AG09319 (cell line): Measurements from ENCODE around the gene TGFB1.

Experiments used
- DNase-seq: peaks from one replicate; pipeline ENCODE4 v3.0.0-alpha.2; 2010; ENCODE audit warnings: low read depth; ENCODE audit errors: extremely low read depth
- TF ChIP-seq, protein P1 (sequence below): IDR thresholded peaks from 2 replicates; pipeline ENCODE4 v1.5.1; 2011; ENCODE audit warnings: low read depth, mild to moderate bottlenecking, inconsistent platforms, low read length, moderate library complexity

Gene TGFB1

DNA sequence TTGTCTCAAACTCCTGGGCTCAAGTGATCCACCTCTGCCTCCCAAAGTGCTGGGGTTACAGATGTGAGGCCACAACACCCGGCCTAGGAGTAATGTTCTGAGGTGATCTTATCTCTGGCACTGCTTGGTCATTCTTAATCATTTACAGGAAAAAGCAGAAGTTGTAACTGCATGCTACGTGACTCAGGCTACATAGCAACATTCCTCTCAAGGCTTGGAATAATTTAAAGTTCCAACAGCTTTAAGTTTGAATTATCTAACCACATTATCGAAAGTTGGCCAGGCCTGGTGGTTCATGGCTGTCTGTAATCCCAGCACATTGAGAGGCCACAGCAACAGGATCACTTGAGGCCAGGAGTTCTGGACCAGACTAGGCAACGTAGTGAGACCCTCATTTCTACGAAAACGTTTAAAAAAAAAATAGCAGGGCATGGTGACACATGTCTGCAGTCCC lies 14.2 kb upstream of the TGFB1 start:
- DNase-seq: peak; percentile 78
- TF ChIP-seq, protein P1, sequence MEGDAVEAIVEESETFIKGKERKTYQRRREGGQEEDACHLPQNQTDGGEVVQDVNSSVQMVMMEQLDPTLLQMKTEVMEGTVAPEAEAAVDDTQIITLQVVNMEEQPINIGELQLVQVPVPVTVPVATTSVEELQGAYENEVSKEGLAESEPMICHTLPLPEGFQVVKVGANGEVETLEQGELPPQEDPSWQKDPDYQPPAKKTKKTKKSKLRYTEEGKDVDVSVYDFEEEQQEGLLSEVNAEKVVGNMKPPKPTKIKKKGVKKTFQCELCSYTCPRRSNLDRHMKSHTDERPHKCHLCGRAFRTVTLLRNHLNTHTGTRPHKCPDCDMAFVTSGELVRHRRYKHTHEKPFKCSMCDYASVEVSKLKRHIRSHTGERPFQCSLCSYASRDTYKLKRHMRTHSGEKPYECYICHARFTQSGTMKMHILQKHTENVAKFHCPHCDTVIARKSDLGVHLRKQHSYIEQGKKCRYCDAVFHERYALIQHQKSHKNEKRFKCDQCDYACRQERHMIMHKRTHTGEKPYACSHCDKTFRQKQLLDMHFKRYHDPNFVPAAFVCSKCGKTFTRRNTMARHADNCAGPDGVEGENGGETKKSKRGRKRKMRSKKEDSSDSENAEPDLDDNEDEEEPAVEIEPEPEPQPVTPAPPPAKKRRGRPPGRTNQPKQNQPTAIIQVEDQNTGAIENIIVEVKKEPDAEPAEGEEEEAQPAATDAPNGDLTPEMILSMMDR: no peak

DNA sequence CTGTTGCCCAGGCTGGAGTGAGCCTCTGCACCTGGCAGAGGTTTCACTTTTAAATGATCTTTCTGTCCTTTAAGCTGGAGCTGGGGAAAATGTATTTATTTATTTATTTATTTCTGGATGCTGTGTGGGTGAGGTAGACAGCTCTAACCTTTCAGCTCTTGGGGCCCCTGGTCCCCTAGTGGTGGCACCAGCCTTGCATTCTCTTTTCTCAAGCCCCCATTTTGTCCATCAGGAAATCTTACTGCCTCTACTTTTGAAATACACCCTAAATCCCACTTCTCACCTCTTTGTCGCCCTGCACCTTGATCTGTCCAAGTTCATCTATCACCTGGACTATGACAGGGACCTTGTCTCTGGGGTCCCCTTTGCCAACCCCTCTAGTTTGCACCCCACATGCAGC lies 12.4 kb upstream of the TGFB1 start:
- no peak for DNase-seq
- TF ChIP-seq, protein P1: no peak; the same call in 1 of the 2 replicates

DNA sequence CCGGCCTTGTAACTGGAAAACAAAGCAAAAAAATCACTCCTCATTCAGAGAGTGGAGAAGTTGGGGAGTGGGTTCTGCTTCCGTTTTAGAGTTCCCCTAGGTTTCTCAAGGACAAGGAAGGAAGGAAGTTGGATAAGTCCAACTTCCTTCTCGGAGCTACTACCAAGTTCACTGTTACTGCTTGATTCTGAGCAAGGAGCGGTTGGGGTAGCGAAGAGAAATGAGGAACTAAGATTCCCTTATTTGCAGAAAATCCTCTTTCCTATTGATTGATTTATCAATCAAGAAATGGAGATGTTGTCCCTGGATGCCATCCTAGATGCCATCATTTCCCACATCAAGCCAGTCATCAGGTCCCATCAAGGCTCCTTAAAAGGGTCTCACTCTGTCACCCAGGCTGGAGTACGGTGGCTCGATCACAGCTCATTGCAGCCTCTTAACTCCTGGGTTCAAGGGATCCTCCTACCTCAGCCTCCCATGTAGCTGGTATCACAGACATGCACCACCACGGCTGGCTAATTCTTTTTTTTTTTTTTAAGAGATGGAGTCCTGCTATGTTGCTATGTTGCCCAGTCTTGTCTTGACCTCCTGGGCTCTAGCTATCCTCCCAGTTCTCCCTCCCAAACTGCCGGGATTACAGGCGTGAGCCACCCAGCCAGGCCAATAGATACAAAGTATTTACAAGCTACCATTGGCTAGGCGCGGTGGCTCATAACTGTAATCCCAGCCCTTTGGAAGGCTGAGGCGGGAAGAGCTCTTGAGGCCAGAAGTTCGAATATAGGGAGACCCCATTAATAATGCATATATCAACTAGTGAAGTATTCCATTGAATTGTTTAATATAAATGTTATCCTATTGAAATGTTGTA lies 11.0 kb upstream of the TGFB1 start:
- TF ChIP-seq, protein P1: no peak
- no peak for DNase-seq

DNA sequence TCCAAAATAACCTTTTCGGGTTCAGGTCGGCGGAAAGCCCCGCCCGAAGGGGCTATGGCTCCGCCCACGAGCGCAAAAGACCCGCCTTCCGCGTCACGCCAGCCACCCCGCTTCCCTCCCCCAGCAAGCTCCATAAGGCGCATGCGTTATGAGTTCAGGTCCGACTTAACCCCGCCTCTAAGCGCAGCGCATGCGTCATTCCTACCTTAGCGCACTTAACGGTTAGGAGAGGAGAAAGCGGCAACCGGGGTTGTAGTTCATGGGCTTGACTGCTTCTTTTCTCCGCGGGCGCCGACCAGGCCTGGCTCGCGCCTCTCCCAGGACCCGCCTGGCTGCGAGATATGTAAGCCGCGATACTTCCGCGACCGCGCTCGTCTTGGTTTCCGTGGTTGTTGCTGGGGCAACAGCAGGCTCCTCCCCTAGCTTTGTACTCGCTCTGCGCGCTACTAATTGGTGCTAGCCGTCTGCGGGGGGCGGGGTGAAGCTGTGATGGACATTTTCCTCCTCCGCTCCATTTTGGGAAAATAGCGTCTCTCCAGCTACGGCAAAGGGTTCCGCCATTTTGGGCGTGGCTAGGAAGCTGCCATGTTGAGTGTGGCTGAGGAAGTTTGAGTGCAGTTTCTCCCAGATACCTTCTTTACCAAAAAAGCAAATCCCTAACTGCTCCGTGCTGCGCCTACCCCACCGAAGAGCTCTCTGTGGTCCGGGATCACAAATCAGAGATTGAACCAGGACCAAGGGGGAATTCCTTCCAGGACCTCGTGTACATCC lies 10.2 kb upstream of the TGFB1 start, which contains the start of gene B9D2:
B9D2 (minus strand) TSS at position 397 of the 771 bp plus-strand sequence. CDS start 630 bp downstream, outside the sequence.
- DNase-seq: peak; percentile 97
- TF ChIP-seq, protein P1: no peak

DNA sequence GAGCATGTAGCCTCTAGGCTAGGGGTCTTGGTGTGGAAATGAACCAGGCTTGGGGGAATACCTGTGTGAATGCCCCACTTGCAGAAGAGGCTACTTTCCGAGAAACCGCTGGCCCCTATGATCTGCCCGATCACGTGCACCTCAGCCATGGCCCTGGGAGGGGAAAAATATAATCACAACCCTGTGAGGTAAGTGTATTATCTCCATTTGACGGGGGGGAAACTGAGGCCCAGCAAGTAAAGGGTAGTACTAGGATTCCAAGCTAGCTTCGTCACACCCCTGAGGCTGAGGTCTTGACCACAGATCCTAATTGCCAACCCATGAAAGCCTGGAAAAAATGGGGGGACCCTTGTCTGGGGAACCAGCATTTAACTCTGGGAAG lies 9.6 kb upstream of the TGFB1 start:
- DNase-seq: no peak
- TF ChIP-seq, protein P1: no peak

DNA sequence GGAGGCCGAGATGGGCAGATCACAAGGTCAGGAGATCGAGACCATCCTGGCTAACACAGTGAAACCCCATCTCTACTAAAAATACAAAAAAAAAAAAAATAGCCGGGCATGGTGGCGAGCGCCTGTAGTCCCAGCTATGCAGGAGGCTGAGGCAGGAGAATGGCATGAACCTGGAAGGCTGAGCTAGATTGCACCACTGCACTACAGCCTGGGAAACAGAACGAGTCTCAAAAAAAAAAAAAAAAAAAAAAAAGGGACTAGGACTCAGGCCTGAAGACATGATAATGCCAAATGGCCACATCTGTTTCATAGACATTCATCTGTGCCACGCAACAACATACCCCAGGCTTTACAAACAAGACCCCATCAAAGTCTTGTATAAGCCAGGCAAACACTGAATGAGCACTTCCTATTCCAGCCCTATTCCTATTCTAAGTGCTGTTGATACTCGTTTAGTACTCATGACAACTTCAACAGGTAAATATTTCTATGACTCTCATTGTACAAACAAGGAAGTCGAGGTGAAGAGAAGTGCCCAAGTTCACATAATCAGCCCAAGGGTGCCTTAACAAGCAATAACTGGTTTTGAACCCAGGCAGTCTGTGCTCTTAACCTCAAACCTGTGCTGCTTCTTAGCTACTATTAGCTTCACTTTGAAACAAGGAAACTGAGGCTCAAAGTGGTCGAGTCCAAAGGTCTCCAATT lies 8.6 kb upstream of the TGFB1 start:
- TF ChIP-seq, protein P1: no peak

DNA sequence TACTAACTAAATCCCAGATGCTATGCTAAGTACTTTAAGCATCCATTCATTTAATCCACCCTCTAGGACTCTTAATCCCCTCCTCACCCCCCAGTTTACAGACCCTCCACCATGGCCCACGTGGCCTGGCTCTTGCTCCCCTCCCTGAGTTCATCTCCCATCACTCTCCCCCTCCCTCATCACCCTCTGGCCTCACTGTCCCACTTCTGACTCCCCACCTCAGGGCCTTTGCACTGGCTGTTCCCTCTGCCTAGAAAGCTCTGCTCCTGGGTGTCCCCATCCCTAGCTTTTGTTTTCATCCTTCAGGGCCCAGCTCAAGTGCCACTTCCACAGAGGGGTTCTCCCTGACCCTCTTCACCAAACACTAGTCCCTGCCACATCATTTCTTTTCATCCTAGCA lies 6.0 kb upstream of the TGFB1 start:
- TF ChIP-seq, protein P1: no peak
- no peak for DNase-seq

More for the DNA sequence above, 8.6 kb upstream of the TGFB1 start:
- DNase-seq: no peak
